K562 (cell line): ENCODE results near the gene C2. TPM values are rescaled to one million over a fixed set of nuclear protein-coding genes. Genes with fewer than 3 reads are reported as not detected.
A peak's percentile ranks its signal among the peaks of the same experiment; 100 is the strongest.

Source experiments
- C11orf30 ChIP-seq: fragments of 450-650 bp; IDR thresholded peaks from 2 replicates; pipeline ENCODE4 v1.6.1; 2016; ENCODE audit warnings: low read depth, mild to moderate bottlenecking
- CC2D1A ChIP-seq: fragments of 450-650 bp; IDR thresholded peaks from 2 replicates; pipeline ENCODE4 v1.6.1; 2017; ENCODE audit warnings: mild to moderate bottlenecking
- CREB5 ChIP-seq: fragments of 250-450 bp; sonication (Bioruptor Pico); IDR thresholded peaks from 2 replicates; pipeline ENCODE4 v1.5.0; 2020; ENCODE audit warnings: mild to moderate bottlenecking
- FOXK1 ChIP-seq: sonication (generic); formaldehyde crosslinking; IDR thresholded peaks from 2 replicates; pipeline ENCODE4 v1.8.0; 2022; ENCODE audit warnings: missing genetic modification reagents, mild to moderate bottlenecking, borderline replicate concordance
- IRF2 ChIP-seq: sonication (generic); formaldehyde crosslinking; IDR thresholded peaks from 2 replicates; pipeline ENCODE4 v1.8.1; 2022; ENCODE audit warnings: mild to moderate bottlenecking, missing genetic modification reagents
- KDM4B ChIP-seq, 2 experiments: fragments of 450-650 bp in 1 of 2; sonication (generic) in 1 of 2; IDR thresholded peaks; 2 replicates each; pipeline ENCODE4 v1.6.1; 2016 to 2017; ENCODE audit warnings: borderline replicate concordance in 2 of 2, antibody characterized with exemption in 1 of 2, low read depth in 1 of 2, mild to moderate bottlenecking in 1 of 2
- LARP7 ChIP-seq: fragments of 450-650 bp; IDR thresholded peaks from 2 replicates; pipeline ENCODE4 v1.6.1; 2016
- MED1 ChIP-seq: sonication (generic); formaldehyde crosslinking; IDR thresholded peaks from 2 replicates; pipeline ENCODE4 v1.8.1; 2023; ENCODE audit warnings: missing genetic modification reagents, borderline replicate concordance
- NKRF ChIP-seq: fragments of 450-650 bp; IDR thresholded peaks from 2 replicates; pipeline ENCODE4 v1.6.1; 2016; ENCODE audit warnings: borderline replicate concordance
- PHF21A ChIP-seq: fragments of 450-650 bp; IDR thresholded peaks from 2 replicates; pipeline ENCODE4 v1.6.1; 2017; ENCODE audit warnings: low read depth, borderline replicate concordance
- POLR2B ChIP-seq: fragments of 450-650 bp; IDR thresholded peaks from 2 replicates; pipeline ENCODE4 v1.6.1; 2018; ENCODE audit warnings: low read depth; ENCODE audit not compliant: partially characterized antibody
- POLR2G ChIP-seq: fragments of 200-400 bp; formaldehyde crosslinking; IDR thresholded peaks from 2 replicates; pipeline ENCODE4 v1.6.1; 2017; ENCODE audit warnings: low read depth, mild to moderate bottlenecking, antibody characterized with exemption, low read length, moderate library complexity
- U2AF2 ChIP-seq: fragments of 200-400 bp; formaldehyde crosslinking; optimal IDR thresholded peaks from 2 replicates; pipeline ENCODE3; 2017; ENCODE audit warnings: low read depth, mild to moderate bottlenecking, low read length
- ZBTB7A ChIP-seq: IDR thresholded peaks from 2 replicates; pipeline ENCODE4 v1.6.1; 2011; ENCODE audit warnings: low read depth, mild to moderate bottlenecking, low read length, moderate library complexity, borderline replicate concordance; ENCODE audit not compliant: control insufficient read depth
- ZNF165 ChIP-seq: fragments of 250-450 bp; sonication (Bioruptor Pico); IDR thresholded peaks from 2 replicates; pipeline ENCODE4 v1.4.0; 2020; ENCODE audit warnings: borderline replicate concordance
- ZNF24 ChIP-seq: fragments of 450-650 bp; IDR thresholded peaks from 2 replicates; pipeline ENCODE4 v1.6.1; 2016
- ZNF511 ChIP-seq: sonication (generic); formaldehyde crosslinking; IDR thresholded peaks from 2 replicates; pipeline ENCODE4 v1.8.0; 2022; ENCODE audit warnings: mild to moderate bottlenecking, missing genetic modification reagents
- polyA plus RNA-seq, 8 experiments: library from polyadenylated mRNA; depleted of rRNA in 4 of 8; stranded (reverse) in 5 of 8; unstranded in 3 of 8; fragments of >200 nt; fragmentation: Nextera tagmentation in 2 of 8; fragmentation: Illumina TruSeq in 1 of 8; extraction: Ambion mirVana in 2 of 8; extraction: Trizol in 1 of 8; gene quantifications; 2 replicates each; pipeline versions ENCODE4 v1.2.1 to v1.2.3, GENCODE V29; 2011 to 2014; ENCODE audit warnings: inconsistent platforms in 1 of 8, missing spikeins in 1 of 8
- total RNA-seq, 7 experiments: library from RNA; depleted of rRNA in 6 of 7; stranded (reverse); fragments of >200 nt in 6 of 7; fragmentation: Illumina TruSeq in 2 of 7; extraction: Trizol in 2 of 7; gene quantifications; 2 replicates each; pipeline versions ENCODE4 v1.2.1 to v1.2.3, GENCODE V29; 2011 to 2021; ENCODE audit warnings: low replicate concordance in 1 of 7
- TF ChIP-seq, protein P1 (sequence below): fragments of 450-650 bp; formaldehyde crosslinking; IDR thresholded peaks from 2 replicates; pipeline ENCODE4 v1.4.0; 2020; ENCODE audit warnings: mild to moderate bottlenecking, moderate library complexity
- TF ChIP-seq, protein P2 (sequence below): fragments of 450-650 bp; conservative IDR thresholded peaks from 2 replicates; pipeline ENCODE4 v1.6.1; 2016; ENCODE audit warnings: missing genetic modification characterization, low read depth, mild to moderate bottlenecking, control low read depth, missing compliant biosample characterization
- TF ChIP-seq, protein P3 (sequence below): fragments of 450-650 bp; formaldehyde crosslinking; IDR thresholded peaks from 2 replicates; pipeline ENCODE4 v1.4.0; 2022; ENCODE audit warnings: missing genetic modification characterization

C2 gene
- total and polyA plus RNA-seq, 9 of the 15 experiments (the other 6 are each of a cell fraction or from before 2014, with no cell fraction given): 0.05 to 1.1 (median 0.39) TPM; not detected in 1

DNA sequence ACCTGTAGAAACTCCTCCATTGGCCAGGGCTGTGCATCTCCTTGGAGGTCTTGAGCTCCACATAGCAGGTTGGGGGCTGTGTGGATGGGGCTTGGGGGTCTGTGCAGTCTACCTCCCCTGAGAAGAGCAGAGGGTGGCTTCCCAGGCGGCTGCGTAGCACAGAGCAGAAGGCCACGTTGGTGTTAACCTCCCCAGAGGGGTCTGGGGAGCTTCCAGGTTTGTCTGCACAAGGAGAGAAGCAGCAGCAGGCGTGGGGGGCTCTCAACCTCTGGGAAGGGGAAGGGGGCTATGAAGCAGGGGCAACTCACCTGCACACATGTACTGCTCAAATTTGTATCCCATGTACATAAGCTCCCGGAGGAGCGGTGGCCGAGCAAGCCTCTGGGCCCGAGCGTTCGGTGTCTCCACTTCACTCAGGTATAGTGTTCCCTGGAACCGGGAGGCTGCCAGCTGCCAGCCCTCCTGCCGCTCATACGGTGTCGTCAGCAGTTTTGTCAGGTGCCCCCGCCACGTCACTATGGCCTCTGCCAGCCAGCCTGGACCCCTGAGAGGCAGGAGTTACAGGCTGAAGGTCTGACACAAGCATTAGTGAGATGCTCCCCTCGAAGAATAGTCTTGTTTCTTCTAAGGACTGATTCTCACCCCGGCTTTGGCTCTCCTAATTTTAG is 43.2 kb downstream of the C2 start (continued):
- TF ChIP-seq NKRF (no peak), MED1 (CRISPR knock-in tag) (0 out of 2 replicates have a peak, but pooled peaks have one; percentile 43), ZNF511 (CRISPR knock-in tag) (no peak; the same call in 1 of the 2 replicates), ZNF24 (no peak), LARP7 (no peak), U2AF2 (no peak), POLR2B (no peak), POLR2G (peak; percentile 72), C11orf30 (peak; percentile 28; the same call in 1 of the 2 replicates), ZBTB7A (peak; percentile 40; the same call in 1 of the 2 replicates), FOXK1 (CRISPR knock-in tag) (no peak), ZNF165 (CRISPR knock-in tag) (no peak), CC2D1A (no peak), IRF2 (CRISPR knock-in tag) (no peak), CREB5 (CRISPR knock-in tag) (no peak), KDM4B (IDR thresholded peaks at IDR 0.05; ENCODE audit: borderline replicate concordance in 2 of 2, low read depth in 1 of 2) (no peak), PHF21A (no peak)
- TF ChIP-seq, protein P1, sequence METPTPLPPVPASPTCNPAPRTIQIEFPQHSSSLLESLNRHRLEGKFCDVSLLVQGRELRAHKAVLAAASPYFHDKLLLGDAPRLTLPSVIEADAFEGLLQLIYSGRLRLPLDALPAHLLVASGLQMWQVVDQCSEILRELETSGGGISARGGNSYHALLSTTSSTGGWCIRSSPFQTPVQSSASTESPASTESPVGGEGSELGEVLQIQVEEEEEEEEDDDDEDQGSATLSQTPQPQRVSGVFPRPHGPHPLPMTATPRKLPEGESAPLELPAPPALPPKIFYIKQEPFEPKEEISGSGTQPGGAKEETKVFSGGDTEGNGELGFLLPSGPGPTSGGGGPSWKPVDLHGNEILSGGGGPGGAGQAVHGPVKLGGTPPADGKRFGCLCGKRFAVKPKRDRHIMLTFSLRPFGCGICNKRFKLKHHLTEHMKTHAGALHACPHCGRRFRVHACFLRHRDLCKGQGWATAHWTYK (CRISPR knock-in tag): 0 out of 2 replicates have a peak, but pooled peaks have one; percentile 27
- TF ChIP-seq, protein P2, sequence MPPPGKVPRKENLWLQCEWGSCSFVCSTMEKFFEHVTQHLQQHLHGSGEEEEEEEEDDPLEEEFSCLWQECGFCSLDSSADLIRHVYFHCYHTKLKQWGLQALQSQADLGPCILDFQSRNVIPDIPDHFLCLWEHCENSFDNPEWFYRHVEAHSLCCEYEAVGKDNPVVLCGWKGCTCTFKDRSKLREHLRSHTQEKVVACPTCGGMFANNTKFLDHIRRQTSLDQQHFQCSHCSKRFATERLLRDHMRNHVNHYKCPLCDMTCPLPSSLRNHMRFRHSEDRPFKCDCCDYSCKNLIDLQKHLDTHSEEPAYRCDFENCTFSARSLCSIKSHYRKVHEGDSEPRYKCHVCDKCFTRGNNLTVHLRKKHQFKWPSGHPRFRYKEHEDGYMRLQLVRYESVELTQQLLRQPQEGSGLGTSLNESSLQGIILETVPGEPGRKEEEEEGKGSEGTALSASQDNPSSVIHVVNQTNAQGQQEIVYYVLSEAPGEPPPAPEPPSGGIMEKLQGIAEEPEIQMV (tag): no peak
- TF ChIP-seq, protein P3, sequence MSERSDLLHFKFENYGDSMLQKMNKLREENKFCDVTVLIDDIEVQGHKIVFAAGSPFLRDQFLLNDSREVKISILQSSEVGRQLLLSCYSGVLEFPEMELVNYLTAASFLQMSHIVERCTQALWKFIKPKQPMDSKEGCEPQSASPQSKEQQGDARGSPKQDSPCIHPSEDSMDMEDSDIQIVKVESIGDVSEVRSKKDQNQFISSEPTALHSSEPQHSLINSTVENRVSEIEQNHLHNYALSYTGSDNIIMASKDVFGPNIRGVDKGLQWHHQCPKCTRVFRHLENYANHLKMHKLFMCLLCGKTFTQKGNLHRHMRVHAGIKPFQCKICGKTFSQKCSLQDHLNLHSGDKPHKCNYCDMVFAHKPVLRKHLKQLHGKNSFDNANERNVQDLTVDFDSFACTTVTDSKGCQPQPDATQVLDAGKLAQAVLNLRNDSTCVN (CRISPR knock-in tag): no peak
